Tibial nerve (tissue), 3 donors: ENCODE measurements around the gene ENDOV.

Experiments
- POLR2A ChIP-seq, 2 donors: fragments of 450-650 bp; IDR thresholded peaks; one replicate each; pipeline ENCODE4 v1.6.1; 2017; ENCODE audit warnings: antibody characterized with exemption in 2 of 2, mild to moderate bottlenecking in 2 of 2, moderate library complexity in 2 of 2
- TF ChIP-seq, protein P1 (sequence below), 5 experiments: fragments of 200-600 bp in 3 of 5; fragments of 450-650 bp in 2 of 5; sonication (generic) in 3 of 5; IDR thresholded peaks; one replicate each; pipeline ENCODE4 v1.5.1; 2016 to 2019; ENCODE audit warnings: antibody characterized with exemption in 5 of 5, mild to moderate bottlenecking in 3 of 5, moderate library complexity in 2 of 5

DNA sequence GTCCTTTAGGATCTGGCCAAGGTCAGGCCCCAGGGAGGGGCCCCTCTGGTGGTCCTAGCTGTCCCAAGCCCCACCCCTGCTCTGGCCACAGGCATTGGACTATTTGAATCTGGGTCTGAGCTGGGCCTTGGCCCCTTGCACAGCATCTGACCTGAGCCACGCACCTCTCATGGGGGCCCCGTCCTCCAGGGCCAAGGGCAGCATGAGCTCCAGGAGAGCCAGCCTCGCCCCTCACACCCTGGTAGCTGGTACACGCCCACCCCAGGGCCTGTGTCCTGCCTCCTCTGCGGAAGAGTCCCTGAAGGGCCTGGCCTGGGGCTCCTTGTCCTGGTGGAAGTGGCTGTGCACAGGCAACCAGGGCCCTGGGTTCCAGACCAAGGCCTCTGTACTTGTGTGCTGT lies 23.8 kb downstream of the ENDOV start:
- TF ChIP-seq, protein P1, sequence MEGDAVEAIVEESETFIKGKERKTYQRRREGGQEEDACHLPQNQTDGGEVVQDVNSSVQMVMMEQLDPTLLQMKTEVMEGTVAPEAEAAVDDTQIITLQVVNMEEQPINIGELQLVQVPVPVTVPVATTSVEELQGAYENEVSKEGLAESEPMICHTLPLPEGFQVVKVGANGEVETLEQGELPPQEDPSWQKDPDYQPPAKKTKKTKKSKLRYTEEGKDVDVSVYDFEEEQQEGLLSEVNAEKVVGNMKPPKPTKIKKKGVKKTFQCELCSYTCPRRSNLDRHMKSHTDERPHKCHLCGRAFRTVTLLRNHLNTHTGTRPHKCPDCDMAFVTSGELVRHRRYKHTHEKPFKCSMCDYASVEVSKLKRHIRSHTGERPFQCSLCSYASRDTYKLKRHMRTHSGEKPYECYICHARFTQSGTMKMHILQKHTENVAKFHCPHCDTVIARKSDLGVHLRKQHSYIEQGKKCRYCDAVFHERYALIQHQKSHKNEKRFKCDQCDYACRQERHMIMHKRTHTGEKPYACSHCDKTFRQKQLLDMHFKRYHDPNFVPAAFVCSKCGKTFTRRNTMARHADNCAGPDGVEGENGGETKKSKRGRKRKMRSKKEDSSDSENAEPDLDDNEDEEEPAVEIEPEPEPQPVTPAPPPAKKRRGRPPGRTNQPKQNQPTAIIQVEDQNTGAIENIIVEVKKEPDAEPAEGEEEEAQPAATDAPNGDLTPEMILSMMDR (IDR thresholded peaks at IDR 0.05), result no peak
- TF ChIP-seq POLR2A (IDR thresholded peaks at IDR 0.05), result no peak
